ENCODE results near the gene NBPF3.

- TF ChIP-seq POLR2A (IDR thresholded peaks at IDR 0.05; ENCODE audit: low read depth, low read length) = no peak
- no peak for TF ChIP-seq POLR2AphosphoS5 (IDR thresholded peaks at IDR 0.05; ENCODE audit: low read depth, low read length)
- TF ChIP-seq TAF1 (IDR thresholded peaks at IDR 0.05; ENCODE audit: low read depth, low read length) = no peak
These were observed 51.8 kb downstream of the NBPF3 start for GRCh38 chr1:21491488-21492355.
